GM12891 (cell line): ENCODE results near the gene LYSMD1. TPM values are rescaled to one million over a fixed set of nuclear protein-coding genes. Genes with fewer than 3 reads are reported as not detected.
A peak's percentile ranks its signal among the peaks of the same experiment; 100 is the strongest.
"Not testable (repeated sequence)": the region's sequence is repeated elsewhere in the genome, so short reads cannot be mapped to it uniquely, and the experiment has no call there.

Experiments
- DNase-seq: peaks from one replicate; pipeline ENCODE4 v3.0.0; 2011; ENCODE audit warnings: low spot score; ENCODE audit not compliant: insufficient read length
- FAIRE-seq: peaks from 2 replicates; lab custom pipeline; 2011; peaks lifted over from hg19 to GRCh38; lab: Jason Lieb, UNC
- PAX5 ChIP-seq: IDR thresholded peaks from 2 replicates; pipeline ENCODE4 v1.6.1; 2011; ENCODE audit warnings: low read length, moderate library complexity, mild to moderate bottlenecking; ENCODE audit not compliant: insufficient read depth, severe bottlenecking
- POLR2A ChIP-seq: IDR thresholded peaks from 2 replicates; pipeline ENCODE4 v1.6.1; 2011; ENCODE audit warnings: low read depth, low read length, control low read depth
- POLR2AphosphoS5 ChIP-seq: IDR thresholded peaks from 2 replicates; pipeline ENCODE4 v1.6.1; 2011; ENCODE audit warnings: low read depth, low read length, control low read depth
- POU2F2 ChIP-seq: IDR thresholded peaks from 2 replicates; pipeline ENCODE4 v1.6.1; 2011; ENCODE audit warnings: low read depth, mild to moderate bottlenecking, control low read depth, low read length, moderate library complexity
- SPI1 ChIP-seq: IDR thresholded peaks from 2 replicates; pipeline ENCODE4 v1.6.1; 2011; ENCODE audit warnings: low read depth, low read length, control low read depth
- TAF1 ChIP-seq: IDR thresholded peaks from 2 replicates; pipeline ENCODE4 v1.6.1; 2011; ENCODE audit warnings: low read depth, low read length, control low read depth
- polyA plus RNA-seq: library from polyadenylated mRNA; unstranded; fragments of >200 nt; gene quantifications from one replicate; pipeline ENCODE4 v1.2.1, GENCODE V29; 2012; ENCODE audit warnings: low read depth, missing spikeins, inconsistent platforms; ENCODE audit not compliant: missing spikeins

The LYSMD1 gene, protein sequence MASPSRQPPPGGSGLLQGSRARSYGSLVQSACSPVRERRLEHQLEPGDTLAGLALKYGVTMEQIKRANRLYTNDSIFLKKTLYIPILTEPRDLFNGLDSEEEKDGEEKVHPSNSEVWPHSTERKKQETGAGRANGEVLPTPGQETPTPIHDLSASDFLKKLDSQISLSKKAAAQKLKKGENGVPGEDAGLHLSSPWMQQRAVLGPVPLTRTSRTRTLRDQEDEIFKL
- polyA plus RNA-seq, result 2.1 TPM

DNA sequence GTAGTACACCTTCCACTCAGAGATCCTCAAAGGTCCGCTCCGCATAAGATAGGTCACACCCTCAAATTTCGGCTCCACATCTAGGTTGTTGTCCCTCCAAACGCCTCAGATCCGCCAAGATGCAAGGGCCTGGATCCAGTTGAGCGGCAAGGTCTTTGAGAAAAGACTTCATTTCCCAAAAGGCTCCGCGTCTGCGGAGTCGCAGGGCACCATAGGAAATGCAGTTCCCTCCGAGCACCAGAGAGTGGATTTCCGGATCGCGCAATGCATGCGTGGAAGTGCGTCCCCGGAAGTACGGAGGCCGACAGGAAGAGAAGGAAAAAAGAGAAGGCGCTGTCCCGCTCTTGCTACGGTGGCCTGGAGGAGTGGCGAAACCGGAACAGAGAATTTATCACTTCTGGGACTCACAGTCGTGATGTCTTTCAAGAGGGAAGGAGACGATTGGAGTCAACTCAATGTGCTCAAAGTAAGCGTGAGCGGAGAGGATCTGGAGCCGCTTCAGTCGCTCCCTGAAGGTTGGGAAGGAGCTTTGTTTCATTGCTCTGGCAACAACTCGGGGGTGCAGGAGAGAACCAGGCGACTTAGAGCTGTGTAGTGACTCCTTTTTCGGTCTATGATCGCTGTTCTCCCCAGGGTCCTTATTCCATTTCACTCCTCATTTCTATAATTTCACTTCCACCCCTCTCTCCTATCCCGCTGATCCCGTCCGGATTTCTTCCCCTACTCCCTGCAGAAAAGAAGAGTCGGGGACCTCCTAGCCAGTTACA lies at the start of gene LYSMD1, which contains the start of gene SCNM1:
Gene LYSMD1, minus strand, starts transcription at position 165 of the 767 bp plus-strand sequence. CDS start 644 bp downstream, outside the sequence.
Gene SCNM1, plus strand, starts transcription at position 407 of the 767 bp plus-strand sequence. Its CDS starts 9 bp downstream, at position 416.
- DNase-seq (peak; percentile 80), FAIRE-seq (peak; percentile 94)
- TF ChIP-seq POLR2A, result peak; percentile 90
- peak; percentile 83 for TF ChIP-seq SPI1
- peak; percentile 85 for TF ChIP-seq POLR2AphosphoS5
- peak; percentile 64 for TF ChIP-seq TAF1
- TF ChIP-seq PAX5, result no peak
- peak; percentile 95 for TF ChIP-seq POU2F2

DNA sequence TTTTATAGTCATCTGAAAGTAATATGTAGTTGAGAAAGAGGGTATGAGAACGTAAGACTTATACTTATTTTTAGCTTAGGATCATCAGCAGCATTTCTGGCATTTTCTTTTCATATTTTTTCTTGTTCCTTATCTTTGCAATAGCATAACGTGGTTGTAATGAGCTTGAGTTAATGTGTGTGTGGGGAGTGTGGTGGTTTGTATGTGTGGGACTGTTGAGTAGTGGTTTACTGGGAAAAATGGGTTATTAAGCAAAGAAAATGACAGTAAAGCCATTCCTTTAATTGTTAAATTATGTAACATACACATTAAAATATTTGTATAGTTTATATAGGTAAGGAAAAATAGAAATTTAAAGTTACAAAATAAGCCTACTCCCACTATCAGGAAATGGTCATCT lies 47.9 kb upstream of the LYSMD1 start:
- FAIRE-seq, result no peak
- DNase-seq, result no peak
- TF ChIP-seq POLR2AphosphoS5, result no peak
- TF ChIP-seq SPI1, result no peak
- TF ChIP-seq POLR2A, result no peak
- no peak for TF ChIP-seq POU2F2
- TF ChIP-seq TAF1, result no peak
- TF ChIP-seq PAX5, result no peak

DNA sequence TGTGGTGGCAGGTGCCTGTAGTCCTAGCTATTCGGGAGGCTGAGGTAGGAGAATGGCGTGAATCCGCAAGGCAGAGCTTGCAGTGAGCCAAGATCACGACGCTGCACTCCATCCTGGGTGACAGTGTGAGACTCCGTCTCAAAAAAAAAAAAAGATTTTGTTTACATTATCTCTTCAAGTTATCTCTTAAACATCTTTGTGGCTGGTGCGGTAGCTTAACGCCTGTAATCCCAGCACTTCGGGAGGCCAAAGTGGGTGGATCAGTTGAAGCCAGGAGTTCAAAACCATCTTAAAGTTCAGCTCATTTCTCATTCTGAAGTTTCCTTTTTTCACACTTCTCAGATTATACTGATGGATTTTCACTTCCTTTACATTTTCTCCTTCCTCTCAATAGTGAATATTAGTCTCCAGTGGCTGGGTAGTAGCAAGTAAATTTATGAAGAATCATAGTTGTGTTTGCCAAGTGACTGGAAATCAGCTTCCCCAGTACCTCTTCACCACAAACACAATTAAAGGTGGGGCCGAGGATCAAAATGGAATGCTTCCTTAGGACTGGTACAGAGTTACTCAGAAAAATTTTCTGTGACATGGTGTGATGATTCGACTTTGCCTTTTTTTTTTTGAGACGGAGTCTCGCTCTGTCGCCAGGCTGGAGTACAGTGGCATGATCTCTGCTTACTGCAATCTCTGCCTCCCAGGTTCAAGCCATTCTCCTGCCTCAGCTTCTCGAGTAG lies 46.4 kb upstream of the LYSMD1 start:
- FAIRE-seq, result no peak
- TF ChIP-seq POLR2A, result no peak
- no peak for TF ChIP-seq TAF1
- TF ChIP-seq PAX5, result no peak
- TF ChIP-seq POLR2AphosphoS5, result no peak
- TF ChIP-seq SPI1, result no peak
- no peak for TF ChIP-seq POU2F2
- DNase-seq, result no peak

DNA sequence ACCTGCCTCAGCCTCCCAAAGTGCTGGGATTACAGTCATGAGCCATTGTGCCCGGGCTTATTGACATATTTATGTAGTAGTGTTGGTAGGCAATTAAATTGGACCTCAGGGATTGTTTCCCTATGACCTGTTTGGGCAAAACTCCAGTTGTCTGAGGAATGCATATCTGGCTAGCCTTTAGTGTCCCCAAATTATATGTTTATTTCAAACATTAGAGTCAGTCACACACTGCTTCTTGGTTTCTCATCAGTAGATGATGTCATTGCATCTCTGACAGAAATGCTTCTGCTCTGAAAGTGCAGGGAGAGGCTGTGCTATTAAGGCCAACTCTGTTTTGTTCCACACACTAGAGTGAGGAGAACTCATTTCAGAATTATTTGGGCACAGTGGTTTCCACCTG lies 45.1 kb upstream of the LYSMD1 start:
- TF ChIP-seq TAF1 (no peak), PAX5 (no peak), SPI1 (no peak), POLR2AphosphoS5 (no peak), POU2F2 (no peak), POLR2A (no peak)
- DNase-seq, result no peak
- no peak for FAIRE-seq

DNA sequence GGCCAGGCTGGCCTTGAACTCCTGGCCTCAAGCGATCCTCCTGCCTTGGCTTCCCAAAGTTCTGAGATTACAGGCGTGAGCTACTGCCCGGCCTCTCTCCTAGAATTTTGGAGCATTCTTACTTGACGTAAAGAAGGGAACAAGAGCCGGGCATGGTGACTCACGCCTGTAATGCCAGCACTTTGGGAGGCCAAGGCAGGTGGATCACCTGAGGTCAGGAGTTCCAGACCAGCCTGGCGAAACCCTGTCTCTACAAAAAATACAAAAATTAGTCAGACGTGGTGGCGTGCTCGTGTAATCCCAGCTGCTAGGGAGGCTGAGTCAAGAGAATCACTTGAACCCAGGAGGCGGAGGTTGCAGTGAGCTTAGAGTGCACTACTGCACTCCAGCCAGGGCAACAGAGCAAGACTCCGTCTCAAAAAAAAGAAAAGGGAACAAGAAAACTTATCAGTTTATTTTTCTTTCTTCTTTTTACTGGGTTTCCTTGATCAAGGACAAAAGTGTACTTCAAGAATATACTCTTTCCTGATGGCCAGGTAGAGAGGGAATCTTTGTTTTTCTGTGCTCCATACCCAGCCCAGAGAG lies 39.8 kb upstream of the LYSMD1 start:
- FAIRE-seq, DNase-seq: not testable (repeated sequence)

DNA sequence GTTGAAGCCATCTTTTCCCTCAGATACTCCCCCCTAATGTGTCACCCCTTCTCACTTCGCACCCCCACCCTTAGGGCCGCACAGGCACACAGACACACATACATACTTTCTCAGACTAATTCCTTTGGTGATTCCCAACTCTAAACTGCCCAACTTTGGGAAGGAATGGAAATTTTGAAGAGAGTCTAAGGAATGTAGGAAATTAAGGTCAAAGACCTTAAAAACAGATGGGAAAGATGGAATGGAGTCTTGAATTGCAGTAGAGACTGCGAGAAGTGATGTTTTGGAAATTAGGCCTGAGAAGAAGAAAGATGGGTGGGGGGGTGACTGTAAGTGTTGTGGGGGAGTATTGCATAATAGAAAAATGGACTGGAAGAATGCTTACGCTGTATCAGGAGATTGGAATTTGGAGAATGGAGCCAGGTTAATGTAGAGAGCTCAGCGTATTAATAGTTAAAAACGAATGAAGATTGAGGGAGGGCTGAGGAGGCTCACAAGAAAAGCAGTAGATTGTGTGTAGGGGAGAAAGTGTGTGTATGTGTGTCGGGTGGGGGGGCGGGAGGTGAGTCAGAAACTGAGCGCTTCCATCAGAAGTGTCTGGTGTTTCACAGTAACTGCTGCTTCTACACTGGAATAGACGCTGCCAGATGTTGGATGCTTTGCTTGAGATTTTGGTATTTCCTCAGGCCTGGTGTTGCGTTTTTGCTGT lies 34.3 kb upstream of the LYSMD1 start:
- DNase-seq, result no peak
- no peak for TF ChIP-seq POLR2A
- no peak for TF ChIP-seq TAF1
- TF ChIP-seq POLR2AphosphoS5, result no peak
- TF ChIP-seq SPI1, result no peak
- TF ChIP-seq POU2F2, result no peak
- no peak for FAIRE-seq

DNA sequence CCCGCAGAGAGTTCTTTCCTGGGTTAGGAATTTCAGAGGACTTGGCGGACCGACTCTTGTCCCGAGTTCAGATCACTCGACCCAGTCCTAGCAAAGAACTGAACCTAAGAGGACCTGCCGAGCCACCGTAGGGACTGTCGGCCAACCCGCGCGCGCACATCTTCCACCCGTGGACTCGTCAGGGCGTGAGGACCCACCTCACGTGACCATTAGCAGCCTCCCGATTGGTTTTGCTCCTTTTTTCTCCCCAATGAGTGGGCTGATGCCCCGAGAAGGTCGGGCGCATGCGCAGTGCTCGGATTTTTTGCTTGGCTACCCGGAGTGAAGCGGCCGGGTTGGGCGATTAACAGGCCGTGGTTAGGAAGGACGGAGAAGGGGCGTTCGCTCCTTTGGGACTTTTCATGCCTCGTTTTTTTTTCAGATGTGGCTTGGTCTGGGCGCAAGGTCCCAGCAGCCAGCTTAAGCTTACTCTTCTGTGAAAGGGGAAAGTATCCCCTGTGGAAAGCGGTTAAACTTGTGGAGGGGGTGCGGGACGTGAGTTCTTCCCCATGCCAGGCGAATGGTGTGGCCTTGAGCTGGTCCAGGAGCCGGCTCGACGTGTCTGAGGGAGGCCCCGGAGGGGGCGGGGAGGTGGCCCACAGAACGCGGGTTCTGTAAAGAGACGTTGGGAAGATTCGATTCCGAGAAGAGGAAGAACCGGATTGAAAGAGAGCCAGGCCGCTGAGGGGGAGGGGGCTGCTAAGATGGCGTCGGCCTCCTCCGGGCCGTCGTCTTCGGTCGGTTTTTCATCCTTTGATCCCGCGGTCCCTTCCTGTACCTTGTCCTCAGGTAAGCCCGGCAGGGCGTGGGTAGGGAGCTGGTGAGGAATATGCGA lies 32.8 kb upstream of the LYSMD1 start, which contains the start of gene PIP5K1A:
Gene PIP5K1A, plus strand, starts transcription at position 299 of the 874 bp plus-strand sequence. Its CDS starts 445 bp downstream, at position 744.
- TF ChIP-seq POLR2A (peak; percentile 78), TAF1 (peak; percentile 87; the same call in 1 of the 2 replicates), POU2F2 (peak; percentile 55; the same call in 1 of the 2 replicates), POLR2AphosphoS5 (peak; percentile 72; the same call in 1 of the 2 replicates), SPI1 (no peak), PAX5 (no peak)
- DNase-seq (peak; percentile 95), FAIRE-seq (peak; percentile 88)

DNA sequence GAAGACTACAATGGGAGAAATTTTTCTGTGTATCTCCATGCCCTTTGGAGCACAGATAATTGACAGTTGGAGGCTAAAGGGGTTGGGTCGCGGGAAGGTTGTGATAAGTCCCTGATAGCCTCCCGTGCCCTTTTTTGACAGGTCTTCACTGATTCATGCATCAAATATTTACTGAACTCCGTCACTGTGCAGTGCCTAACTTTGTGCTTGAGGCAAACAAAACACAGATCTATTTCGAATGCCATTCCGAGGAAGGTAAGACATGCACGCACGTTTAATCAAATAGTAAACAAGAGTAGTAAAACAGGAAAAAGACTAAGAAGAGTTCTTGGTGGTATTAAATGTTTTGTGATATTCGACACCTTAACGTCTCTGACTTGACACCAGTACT lies 32.2 kb upstream of the LYSMD1 start:
- TF ChIP-seq POU2F2, result no peak
- no peak for DNase-seq

DNA sequence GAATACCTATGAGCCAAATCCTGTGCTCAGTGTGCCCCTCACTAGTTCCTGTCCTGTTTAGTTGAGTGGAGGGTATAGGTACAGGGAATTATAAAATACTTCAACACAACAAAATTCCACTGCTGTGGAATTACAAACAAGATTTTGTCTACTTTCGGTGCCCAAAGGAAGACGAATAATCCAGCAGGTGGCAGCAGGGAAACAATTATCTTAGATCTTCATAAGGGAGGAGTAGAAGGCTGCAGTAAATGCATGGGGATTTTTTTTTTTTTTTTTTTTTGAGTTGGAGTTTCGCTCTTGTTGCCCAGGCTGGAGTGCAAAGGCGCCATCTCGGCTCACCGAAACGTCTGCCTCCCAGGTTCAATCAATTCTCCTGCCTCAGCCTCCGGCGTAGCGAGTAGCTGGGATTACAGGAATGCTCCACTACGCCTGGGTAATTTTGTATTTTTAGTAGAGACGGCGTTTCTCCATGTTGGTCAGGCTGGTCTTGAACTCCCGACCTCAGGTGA lies 30.6 kb upstream of the LYSMD1 start:
- TF ChIP-seq POLR2A (no peak), POLR2AphosphoS5 (no peak), PAX5 (no peak), SPI1 (no peak), POU2F2 (no peak), TAF1 (no peak)
- no peak for FAIRE-seq
- DNase-seq, result no peak

More for the DNA sequence above, 32.2 kb upstream of the LYSMD1 start:
- no peak for FAIRE-seq

DNA sequence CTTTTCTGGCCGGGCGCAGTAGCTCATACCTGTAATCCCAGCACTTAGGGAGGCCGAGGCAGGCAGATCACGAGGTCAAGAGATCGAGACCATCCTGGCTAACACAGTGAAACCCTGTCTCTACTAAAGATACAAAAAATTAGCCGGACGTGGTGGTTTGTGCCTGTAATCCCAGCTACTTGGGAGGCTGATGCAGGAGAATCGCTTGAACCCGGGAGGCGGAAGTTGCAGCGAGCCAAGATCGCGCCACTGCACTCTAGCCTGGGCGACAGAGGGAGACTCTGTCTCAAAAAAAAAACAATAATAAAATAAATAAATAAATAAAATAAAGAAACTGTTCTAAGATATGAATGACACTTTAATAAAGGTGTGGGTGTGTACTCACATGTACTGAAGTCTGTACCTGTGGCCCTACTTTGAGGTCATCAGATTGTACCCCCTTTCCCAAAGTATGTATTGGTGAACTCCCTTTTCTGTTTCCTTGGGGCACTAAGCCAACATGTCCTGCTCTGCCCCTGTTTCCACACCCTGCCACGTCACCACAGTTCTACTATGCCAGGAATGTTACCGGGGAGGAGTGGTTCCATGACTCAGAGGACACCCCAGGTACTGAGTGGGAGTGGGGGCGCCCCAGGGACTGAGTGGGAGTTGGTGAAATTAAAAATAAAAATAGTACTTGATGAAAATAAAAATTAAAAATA lies 29.3 kb upstream of the LYSMD1 start:
- not testable (repeated sequence) for DNase-seq, FAIRE-seq
